Sigmoid colon (tissue), 7 donors: ENCODE measurements around the gene MIOX. TPM values are rescaled to one million over a fixed set of nuclear protein-coding genes. Genes with fewer than 3 reads are reported as not detected.

Experiments used
- DNase-seq: peaks from one replicate; pipeline ENCODE4 v3.0.0-alpha.2; 2019
- H3K27ac ChIP-seq, 4 donors: fragments of 200-600 bp; sonication (generic); one replicate each; pipeline ENCODE4 v1.5.1; 2016 to 2019; ENCODE audit warnings: mild to moderate bottlenecking in 1 of 4
- H3K27me3 ChIP-seq, 3 donors: fragments of 200-600 bp; sonication (generic); one replicate each; pipeline ENCODE4 v1.5.1; 2019; ENCODE audit warnings: mild to moderate bottlenecking in 1 of 3
- H3K36me3 ChIP-seq, 4 donors: fragments of 200-600 bp; sonication (generic); one replicate each; pipeline ENCODE4 v1.5.1; 2016 to 2019
- H3K4me1 ChIP-seq, 4 donors: fragments of 200-600 bp; sonication (generic); one replicate each; pipeline ENCODE4 v1.5.1; 2017 to 2019
- H3K4me3 ChIP-seq, 4 donors: fragments of 200-600 bp; sonication (generic); one replicate each; pipeline ENCODE4 v1.5.1; 2017 to 2019; ENCODE audit warnings: mild to moderate bottlenecking in 2 of 4, moderate library complexity in 1 of 4
- H3K9me3 ChIP-seq, 4 donors: fragments of 200-600 bp in 3 of 4; sonication (generic) in 3 of 4; one replicate each; pipeline versions ENCODE4 v1.5.1 to v1.6.1; 2013 to 2019
- CTCF ChIP-seq, 4 experiments: fragments of 450-650 bp in 3 of 4; fragments of 200-600 bp in 1 of 4; IDR thresholded peaks; one replicate each; pipeline ENCODE4 v1.5.1; 2016 to 2019; ENCODE audit warnings: antibody characterized with exemption in 4 of 4, mild to moderate bottlenecking in 3 of 4, moderate library complexity in 2 of 4
- EP300 ChIP-seq, 4 donors: sonication (generic); formaldehyde crosslinking; IDR thresholded peaks; one replicate each; pipeline ENCODE4 v1.6.1; 2017; ENCODE audit warnings: antibody characterized with exemption in 4 of 4
- POLR2A ChIP-seq, 2 donors: fragments of 450-650 bp; IDR thresholded peaks; one replicate each; pipeline ENCODE4 v1.6.1; 2016; ENCODE audit warnings: antibody characterized with exemption in 2 of 2, mild to moderate bottlenecking in 2 of 2, moderate library complexity in 2 of 2
- POLR2AphosphoS5 ChIP-seq, 4 donors: sonication (generic); formaldehyde crosslinking; IDR thresholded peaks; one replicate each; pipeline ENCODE4 v1.6.1; 2017; ENCODE audit warnings: antibody characterized with exemption in 4 of 4
- WGBS, 2 donors: extraction: QIAGEN DNeasy Blood & Tissue Kit; methylation state at CpG; one replicate each; pipeline ENCODE4 v1.1.7; 2013; 5-methylcytosine and 5-hydroxymethylcytosine counted together
- intact Hi-C: fragments of 100-400 bp; cut with DNase I; formaldehyde crosslinking; loops from one replicate; pipeline ENCODE4 v1.15.1; 2023
- polyA plus RNA-seq, 3 donors: library from polyadenylated mRNA; stranded (reverse); fragments of 200-250 nt; gene quantifications; one replicate each; pipeline ENCODE4 v1.2.3, GENCODE V29; 2013
- total RNA-seq, 4 donors: library from RNA; depleted of rRNA; stranded (reverse); fragments of >200 nt; gene quantifications; one replicate each; pipeline ENCODE4 v1.1.0, GENCODE V29; 2016
- donor health status: healthy with polysubstance abuse.
- donor health status: Bipolar disorder and iron deficiency.
- donor health status: healthy.

MIOX gene
- total and polyA plus RNA-seq, 7 donors: 0.20 TPM; not detected in 6

- WGBS, 2 donors: 1% methylated on average over 33 of the region's 33 CpGs
- peaks cover 12 to 21% (median 18%) of the 10 kb centered on the region in 3 donors for H3K27me3 ChIP-seq
- H3K4me3 ChIP-seq: peak overlapping the region; percentile 48 to 81 (median 74)
- TF ChIP-seq POLR2A (IDR thresholded peaks at IDR 0.05) (no peak), CTCF (IDR thresholded peaks at IDR 0.05) (no peak), EP300 (IDR thresholded peaks at IDR 0.05) (no peak), POLR2AphosphoS5 (IDR thresholded peaks at IDR 0.05) (no peak)
- H3K36me3 ChIP-seq: peaks cover 21 to 34% (median 28%) of the 10 kb centered on the region in 4 donors
- no peaks in the 10 kb centered on the region for H3K9me3 ChIP-seq
- intact Hi-C loops: loop anchor here (1.0 to 5.0 kb wide), 6 partner anchors 17 to 278 kb away; partner anchors contain the start of genes ARSA, CHKB, NCAPH2 and SYCE3
- no peak for DNase-seq
- peaks cover 0 to 61% (median 41%) of the 10 kb centered on the region in 4 donors for H3K4me1 ChIP-seq
- H3K27ac ChIP-seq: peak overlapping the region; percentile 92 to 94 (median 94)
Observed at GRCh38 chr22:50525858-50526107, 39.1 kb downstream of the MIOX start.

GRCh38 chr22:50526108-50526833 lies 39.6 kb downstream of the MIOX start:
- intact Hi-C loops: loop anchor here (5.0 kb wide), 3 partner anchors 36 to 279 kb away; partner anchors contain the start of genes ARSA, SYCE3 and TUBGCP6
- TF ChIP-seq CTCF (IDR thresholded peaks at IDR 0.05) (peak in 2 of 4 experiments; percentile 22 to 56), POLR2A (IDR thresholded peaks at IDR 0.05) (no peak), POLR2AphosphoS5 (IDR thresholded peaks at IDR 0.05) (peak in 2 of 4 donors; percentile 10 to 15), EP300 (IDR thresholded peaks at IDR 0.05) (no peak)
- Histone ChIP-seq H3K36me3 (peaks cover 19 to 29% (median 25%) of the 10 kb centered on the region in 4 donors), H3K4me3 (peak overlapping the region; percentile 48 to 81 (median 74)), H3K4me1 (peaks cover 0 to 65% (median 46%) of the 10 kb centered on the region in 4 donors), H3K9me3 (no peaks in the 10 kb centered on the region), H3K27me3 (peaks cover 17 to 26% (median 23%) of the 10 kb centered on the region in 3 donors), H3K27ac (peak overlapping the region; percentile 92 to 94 (median 94))
- DNase-seq: peak; percentile 88
- WGBS, 2 donors: 1% methylated on average over 77 of the region's 77 CpGs

GRCh38 chr22:50526834-50527801 lies 40.5 kb downstream of the MIOX start:
- intact Hi-C loops: loop anchor here (5.0 kb wide), 3 partner anchors 35 to 280 kb away; partner anchors contain the start of genes ARSA, SYCE3 and TUBGCP6
- Histone ChIP-seq H3K36me3 (peaks cover 14 to 21% (median 18%) of the 10 kb centered on the region in 4 donors), H3K4me3 (peak overlapping the region; percentile 48 to 81 (median 74)), H3K4me1 (peaks cover 0 to 74% (median 55%) of the 10 kb centered on the region in 4 donors), H3K27me3 (peaks cover 25 to 35% (median 32%) of the 10 kb centered on the region in 3 donors), H3K9me3 (no peaks in the 10 kb centered on the region), H3K27ac (peak overlapping the region; percentile 92 to 94 (median 94))
- TF ChIP-seq POLR2AphosphoS5 (IDR thresholded peaks at IDR 0.05) (peak in 2 of 4 donors; percentile 11 to 20), CTCF (IDR thresholded peaks at IDR 0.05) (no peak)
- WGBS, 2 donors: 50 to 54% methylated on average over 29 of the region's 29 CpGs
- DNase-seq: peak; percentile 82

- Histone ChIP-seq H3K27ac (peak overlapping the region in 2 of 4 donors; percentile 83 to 92), H3K4me1 (peaks cover 0 to 80% (median 59%) of the 10 kb centered on the region in 4 donors), H3K4me3 (peak overlapping the region in 1 of 4 donors; percentile 54), H3K27me3 (peaks cover 33 to 45% (median 39%) of the 10 kb centered on the region in 3 donors), H3K36me3 (peaks cover 4 to 11% (median 9%) of the 10 kb centered on the region in 4 donors), H3K9me3 (no peaks in the 10 kb centered on the region)
- TF ChIP-seq CTCF (IDR thresholded peaks at IDR 0.05) (no peak), POLR2AphosphoS5 (IDR thresholded peaks at IDR 0.05) (no peak), POLR2A (IDR thresholded peaks at IDR 0.05) (no peak), EP300 (IDR thresholded peaks at IDR 0.05) (no peak)
- DNase-seq: no peak
- intact Hi-C loops: loop anchor here (5.0 kb wide), 3 partner anchors 34 to 281 kb away; partner anchors contain the start of genes ARSA, SYCE3 and TUBGCP6
- 87 to 91% methylated on average over 18 of the region's 18 CpGs for WGBS, 2 donors
Observed at GRCh38 chr22:50527921-50528681, 41.4 kb downstream of the MIOX start.
